ENCODE measurements around the gene LRRC49.
A peak's percentile ranks its signal among the peaks of the same experiment; 100 is the strongest.

Gene LRRC49

GRCh38 chr15:70955151-70955550, 62.5 kb downstream of the LRRC49 start:
- H3K27ac ChIP-seq (ENCODE audit: low read depth, low read length) = no peak overlapping the region
- H3K36me3 ChIP-seq (ENCODE audit: insufficient read depth, low read length) = no peaks in the 10 kb centered on the region
- no peaks in the 10 kb centered on the region for H3K79me2 ChIP-seq (ENCODE audit: control insufficient read depth, insufficient read depth, low read length, unreplicated experiment)
- H3K27me3 ChIP-seq (ENCODE audit: insufficient read depth, low read length) = no peaks in the 10 kb centered on the region
- H3K4me3 ChIP-seq (ENCODE audit: low read depth, low read length) = no peak overlapping the region
- no peaks in the 10 kb centered on the region for H3K4me1 ChIP-seq (ENCODE audit: control insufficient read depth, insufficient read depth, low read length, unreplicated experiment)
- no peak overlapping the region for H2AFZ ChIP-seq (ENCODE audit: low read length, unreplicated experiment)

GRCh38 chr15:70956201-70956995, 63.8 kb downstream of the LRRC49 start:
- no peaks in the 10 kb centered on the region for H3K4me1 ChIP-seq (ENCODE audit: control insufficient read depth, insufficient read depth, low read length, unreplicated experiment)
- H3K36me3 ChIP-seq (ENCODE audit: insufficient read depth, low read length) = no peaks in the 10 kb centered on the region
- no peaks in the 10 kb centered on the region for H3K27me3 ChIP-seq (ENCODE audit: insufficient read depth, low read length)
- no peak overlapping the region for H3K27ac ChIP-seq (ENCODE audit: low read depth, low read length)
- no peak overlapping the region for H3K4me3 ChIP-seq (ENCODE audit: low read depth, low read length)
- H3K79me2 ChIP-seq (ENCODE audit: control insufficient read depth, insufficient read depth, low read length, unreplicated experiment) = no peaks in the 10 kb centered on the region
- H2AFZ ChIP-seq (ENCODE audit: low read length, unreplicated experiment) = no peak overlapping the region

GRCh38 chr15:70962084-70962483, 69.5 kb downstream of the LRRC49 start:
- H3K27me3 ChIP-seq (ENCODE audit: insufficient read depth, low read length) = no peaks in the 10 kb centered on the region
- H3K27ac ChIP-seq (ENCODE audit: low read depth, low read length) = no peak overlapping the region
- no peak overlapping the region for H3K4me3 ChIP-seq (ENCODE audit: low read depth, low read length)
- H3K4me1 ChIP-seq (ENCODE audit: control insufficient read depth, insufficient read depth, low read length, unreplicated experiment) = no peaks in the 10 kb centered on the region
- no peaks in the 10 kb centered on the region for H3K36me3 ChIP-seq (ENCODE audit: insufficient read depth, low read length)
- no peaks in the 10 kb centered on the region for H3K79me2 ChIP-seq (ENCODE audit: control insufficient read depth, insufficient read depth, low read length, unreplicated experiment)
- H2AFZ ChIP-seq (ENCODE audit: low read length, unreplicated experiment) = no peak overlapping the region

- Histone ChIP-seq H3K27ac (ENCODE audit: low read depth, low read length) (no peak overlapping the region), H2AFZ (ENCODE audit: low read length, unreplicated experiment) (no peak overlapping the region)
Observed at GRCh38 chr15:70963199-70963598, 70.6 kb downstream of the LRRC49 start.

GRCh38 chr15:70964058-70964457, 71.4 kb downstream of the LRRC49 start:
- Histone ChIP-seq H3K36me3 (ENCODE audit: insufficient read depth, low read length) (no peaks in the 10 kb centered on the region), H3K27ac (ENCODE audit: low read depth, low read length) (no peak overlapping the region), H3K4me1 (ENCODE audit: control insufficient read depth, insufficient read depth, low read length, unreplicated experiment) (no peaks in the 10 kb centered on the region), H3K79me2 (ENCODE audit: control insufficient read depth, insufficient read depth, low read length, unreplicated experiment) (no peaks in the 10 kb centered on the region), H3K27me3 (ENCODE audit: insufficient read depth, low read length) (no peaks in the 10 kb centered on the region), H3K4me3 (ENCODE audit: low read depth, low read length) (no peak overlapping the region), H2AFZ (ENCODE audit: low read length, unreplicated experiment) (no peak overlapping the region)

More at GRCh38 chr15:70963199-70963598, 70.6 kb downstream of the LRRC49 start:
- Histone ChIP-seq H3K4me3 (ENCODE audit: low read depth, low read length) (no peak overlapping the region), H3K36me3 (ENCODE audit: insufficient read depth, low read length) (no peaks in the 10 kb centered on the region), H3K79me2 (ENCODE audit: control insufficient read depth, insufficient read depth, low read length, unreplicated experiment) (no peaks in the 10 kb centered on the region), H3K4me1 (ENCODE audit: control insufficient read depth, insufficient read depth, low read length, unreplicated experiment) (no peaks in the 10 kb centered on the region), H3K27me3 (ENCODE audit: insufficient read depth, low read length) (no peaks in the 10 kb centered on the region)

GRCh38 chr15:70964686-70965085, 72.1 kb downstream of the LRRC49 start:
- no peak overlapping the region for H2AFZ ChIP-seq (ENCODE audit: low read length, unreplicated experiment)
- no peak overlapping the region for H3K4me3 ChIP-seq (ENCODE audit: low read depth, low read length)
- no peaks in the 10 kb centered on the region for H3K27me3 ChIP-seq (ENCODE audit: insufficient read depth, low read length)
- H3K27ac ChIP-seq (ENCODE audit: low read depth, low read length) = no peak overlapping the region
- H3K36me3 ChIP-seq (ENCODE audit: insufficient read depth, low read length) = no peaks in the 10 kb centered on the region
- H3K4me1 ChIP-seq (ENCODE audit: control insufficient read depth, insufficient read depth, low read length, unreplicated experiment) = no peaks in the 10 kb centered on the region
- H3K79me2 ChIP-seq (ENCODE audit: control insufficient read depth, insufficient read depth, low read length, unreplicated experiment) = no peaks in the 10 kb centered on the region

- Histone ChIP-seq H3K4me1 (ENCODE audit: control insufficient read depth, insufficient read depth, low read length, unreplicated experiment) (no peaks in the 10 kb centered on the region), H3K4me3 (ENCODE audit: low read depth, low read length) (no peak overlapping the region), H3K36me3 (ENCODE audit: insufficient read depth, low read length) (no peaks in the 10 kb centered on the region), H3K27me3 (ENCODE audit: insufficient read depth, low read length) (no peaks in the 10 kb centered on the region), H3K27ac (ENCODE audit: low read depth, low read length) (no peak overlapping the region), H2AFZ (ENCODE audit: low read length, unreplicated experiment) (no peak overlapping the region), H3K79me2 (ENCODE audit: control insufficient read depth, insufficient read depth, low read length, unreplicated experiment) (no peaks in the 10 kb centered on the region)
Observed at GRCh38 chr15:70967646-70968045, 75.0 kb downstream of the LRRC49 start.

GRCh38 chr15:70974004-70974832, 81.6 kb downstream of the LRRC49 start:
- Histone ChIP-seq H3K36me3 (ENCODE audit: insufficient read depth, low read length) (peaks cover 5% of the 10 kb centered on the region), H2AFZ (ENCODE audit: low read length, unreplicated experiment) (no peak overlapping the region), H3K27ac (ENCODE audit: low read depth, low read length) (no peak overlapping the region), H3K4me3 (ENCODE audit: low read depth, low read length) (no peak overlapping the region), H3K79me2 (ENCODE audit: control insufficient read depth, insufficient read depth, low read length, unreplicated experiment) (no peaks in the 10 kb centered on the region), H3K27me3 (ENCODE audit: insufficient read depth, low read length) (no peaks in the 10 kb centered on the region), H3K4me1 (ENCODE audit: control insufficient read depth, insufficient read depth, low read length, unreplicated experiment) (peaks cover 11% of the 10 kb centered on the region)

GRCh38 chr15:70976851-70977250, 84.2 kb downstream of the LRRC49 start:
- no peaks in the 10 kb centered on the region for H3K27me3 ChIP-seq (ENCODE audit: insufficient read depth, low read length)
- H3K4me1 ChIP-seq (ENCODE audit: control insufficient read depth, insufficient read depth, low read length, unreplicated experiment) = peaks cover 11% of the 10 kb centered on the region
- H3K27ac ChIP-seq (ENCODE audit: low read depth, low read length) = peak overlapping the region; percentile 74
- peaks cover 5% of the 10 kb centered on the region for H3K36me3 ChIP-seq (ENCODE audit: insufficient read depth, low read length)
- H3K79me2 ChIP-seq (ENCODE audit: control insufficient read depth, insufficient read depth, low read length, unreplicated experiment) = no peaks in the 10 kb centered on the region
- H2AFZ ChIP-seq (ENCODE audit: low read length, unreplicated experiment) = peak overlapping the region; percentile 30
- no peak overlapping the region for H3K4me3 ChIP-seq (ENCODE audit: low read depth, low read length)

GRCh38 chr15:70995383-70995970, 102.9 kb downstream of the LRRC49 start:
- Histone ChIP-seq H3K27ac (ENCODE audit: low read depth, low read length) (no peak overlapping the region), H3K4me1 (ENCODE audit: control insufficient read depth, insufficient read depth, low read length, unreplicated experiment) (no peaks in the 10 kb centered on the region)

More at GRCh38 chr15:70995383-70995970, 102.9 kb downstream of the LRRC49 start:
- H2AFZ ChIP-seq (ENCODE audit: low read length, unreplicated experiment) = no peak overlapping the region
- no peak overlapping the region for H3K4me3 ChIP-seq (ENCODE audit: low read depth, low read length)
- no peaks in the 10 kb centered on the region for H3K79me2 ChIP-seq (ENCODE audit: control insufficient read depth, insufficient read depth, low read length, unreplicated experiment)
- H3K36me3 ChIP-seq (ENCODE audit: insufficient read depth, low read length) = peaks cover 14% of the 10 kb centered on the region; the same call in 1 of the 2 replicates
- no peaks in the 10 kb centered on the region for H3K27me3 ChIP-seq (ENCODE audit: insufficient read depth, low read length)

Data from ACC112 (cell line).